ENCODE results near the gene IPO11.
A peak's percentile ranks its signal among the peaks of the same experiment; 100 is the strongest.
"Not testable (repeated sequence)": the region's sequence is repeated elsewhere in the genome, so short reads cannot be mapped to it uniquely, and the experiment has no call there.

The IPO11 gene

DNA sequence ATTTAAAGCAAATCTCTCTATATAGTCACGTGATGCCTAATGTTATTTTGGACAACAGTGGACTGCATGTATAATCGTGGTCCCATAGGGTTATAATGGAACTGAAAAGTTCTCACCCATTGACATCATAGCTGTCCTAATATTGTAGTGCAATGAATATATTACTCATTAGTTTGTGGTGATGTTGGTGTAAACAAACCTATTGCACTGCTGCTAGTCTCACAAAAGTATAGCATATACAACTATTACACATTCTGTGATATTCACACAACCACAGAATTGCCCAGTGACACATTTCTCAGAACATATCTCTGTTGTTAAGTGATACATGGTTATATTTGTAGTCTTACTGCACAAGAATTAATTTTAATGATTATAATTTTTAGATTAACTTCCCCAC, 37.7 kb downstream of the IPO11 start:
- DNase-seq, result no peak

DNA sequence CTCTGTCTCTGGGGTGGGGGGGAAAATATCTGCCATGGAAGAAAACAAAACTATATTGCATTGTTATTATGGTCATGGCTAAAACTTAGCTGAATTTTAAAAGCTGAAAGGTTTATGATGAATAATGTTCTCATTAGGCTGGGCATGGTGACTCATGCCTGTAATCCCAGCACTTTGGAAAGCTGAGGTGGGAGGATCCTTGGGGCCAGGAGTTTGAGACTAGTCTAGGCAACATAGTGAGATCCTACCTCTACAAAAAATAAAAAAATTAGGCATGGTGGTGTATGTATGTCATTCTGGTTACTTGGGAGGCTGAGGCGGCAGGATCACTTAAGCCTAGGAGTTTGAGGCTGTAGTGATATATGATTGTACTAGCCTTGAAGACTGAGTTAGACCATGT, 44.5 kb downstream of the IPO11 start:
- peak; percentile 51 for DNase-seq

DNA sequence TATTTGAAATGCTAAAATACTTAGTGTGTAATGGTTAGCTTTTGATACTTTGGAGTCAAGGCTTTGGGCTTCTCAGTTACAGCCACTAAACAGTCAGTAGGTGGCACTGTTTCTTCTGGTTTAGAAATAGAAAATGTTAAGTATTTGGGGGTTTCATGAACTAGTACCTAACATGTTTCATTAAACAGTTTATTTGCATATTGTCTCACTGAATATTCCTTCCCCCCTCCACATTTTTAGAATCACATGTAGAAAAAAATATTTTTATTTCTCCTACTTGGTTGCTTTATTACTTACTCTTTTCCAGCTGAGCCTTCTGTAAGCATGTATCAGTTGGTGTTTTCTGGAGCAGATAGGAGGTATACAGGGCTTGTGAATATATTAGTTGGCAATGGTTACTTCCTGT, 48.0 kb downstream of the IPO11 start:
- peak; percentile 53 for DNase-seq

DNA sequence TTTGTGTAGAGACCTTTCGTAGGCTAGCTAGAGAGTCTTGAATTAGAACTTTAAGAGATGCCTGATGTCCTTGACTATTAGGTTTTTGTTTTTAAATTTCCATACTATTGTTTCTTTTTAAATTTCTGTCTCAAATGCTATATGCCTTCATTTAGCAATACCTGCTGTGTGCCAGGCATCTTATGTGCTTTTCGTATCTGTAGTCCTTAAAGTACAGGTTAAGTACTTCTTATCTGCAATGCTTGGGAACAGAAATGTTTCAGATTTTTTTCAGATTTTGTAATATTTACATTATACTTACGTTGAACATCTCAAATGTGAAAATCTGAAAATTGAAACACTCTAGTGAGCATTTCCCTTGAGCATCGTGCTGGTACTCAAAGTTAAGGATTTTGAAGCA, 49.0 kb downstream of the IPO11 start:
- DNase-seq, result no peak

DNA sequence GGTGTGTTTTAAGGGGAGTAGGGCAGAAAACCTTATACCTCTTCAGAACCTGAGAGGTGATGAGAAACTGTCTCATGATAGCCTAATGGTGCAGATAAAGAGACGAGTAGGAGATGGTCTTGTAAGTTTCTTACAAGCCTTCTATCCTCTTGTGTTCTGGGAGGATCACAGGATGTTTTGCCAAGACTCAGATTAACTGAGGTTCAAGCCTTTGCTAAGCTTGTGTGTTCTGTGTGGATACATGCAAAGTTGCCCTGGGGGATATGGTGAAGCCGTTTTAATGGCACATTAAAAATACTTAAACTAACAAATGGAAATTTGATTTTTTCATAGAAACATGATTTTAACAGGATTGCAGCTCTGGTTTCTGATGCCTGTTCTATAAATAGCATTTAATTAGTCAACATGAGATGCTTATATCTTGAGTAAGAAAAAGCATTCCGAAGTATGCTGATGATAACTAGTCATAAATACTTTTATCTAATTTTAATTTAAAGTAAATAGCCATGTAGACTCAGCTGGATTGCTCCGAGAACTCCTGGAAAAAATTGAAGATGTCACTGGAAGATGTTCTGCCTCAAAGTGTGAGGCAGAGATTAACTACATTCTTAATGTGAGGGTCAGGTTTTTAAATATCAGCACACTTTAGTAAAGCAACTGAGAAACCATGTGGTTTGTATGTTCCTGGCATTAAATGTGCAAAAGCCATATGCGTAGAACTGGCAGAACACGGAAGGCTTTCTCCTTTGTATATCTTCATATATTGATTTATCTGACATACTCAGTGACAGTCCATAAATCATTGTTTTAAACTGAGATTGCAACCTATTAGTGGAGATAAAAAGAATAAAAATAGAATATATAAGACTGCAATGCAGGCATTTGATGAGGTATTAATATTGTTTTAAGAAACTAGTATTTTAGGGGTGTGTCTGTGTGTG, 53.7 kb downstream of the IPO11 start:
- peak; percentile 28 for DNase-seq

DNA sequence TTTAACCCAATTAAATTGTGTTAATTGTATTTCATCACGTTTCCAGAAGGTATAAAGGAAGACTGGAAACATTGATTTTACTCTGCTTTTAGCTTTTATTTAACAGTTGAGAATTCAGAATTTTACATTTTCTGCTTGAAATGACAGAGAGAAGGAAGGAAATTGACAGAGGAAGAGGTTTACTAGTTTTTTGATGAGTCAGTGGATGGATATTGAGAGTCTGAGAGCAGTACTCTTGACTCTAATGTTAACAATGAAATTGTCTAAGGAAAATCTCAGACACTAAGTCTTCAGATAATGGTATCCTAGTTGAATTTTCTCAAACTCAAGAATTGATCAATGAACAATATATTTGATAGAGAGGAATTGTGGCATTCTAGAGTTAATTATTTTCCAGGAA, 60.6 kb downstream of the IPO11 start:
- peak; percentile 17 for DNase-seq

DNA sequence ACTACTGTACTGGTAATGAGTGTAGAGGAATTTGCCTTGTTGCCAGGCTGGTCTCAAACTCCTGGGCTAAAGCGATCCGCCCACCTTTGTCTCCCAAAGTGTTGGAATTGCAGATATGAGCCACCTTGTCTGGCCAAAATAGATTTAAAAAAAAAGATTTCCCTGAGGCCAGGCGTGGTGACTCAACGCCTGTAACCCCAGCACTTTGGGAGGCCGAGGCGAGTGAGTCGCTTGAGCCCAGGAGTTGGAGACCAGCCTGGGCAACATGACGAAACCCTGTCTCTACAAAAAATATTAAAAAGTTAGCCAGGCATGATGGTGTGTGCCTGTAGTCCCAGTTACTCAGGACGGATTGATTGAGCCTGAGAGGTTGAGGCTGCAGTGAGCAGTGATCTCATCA, 62.5 kb downstream of the IPO11 start:
- DNase-seq, result peak; percentile 81

DNA sequence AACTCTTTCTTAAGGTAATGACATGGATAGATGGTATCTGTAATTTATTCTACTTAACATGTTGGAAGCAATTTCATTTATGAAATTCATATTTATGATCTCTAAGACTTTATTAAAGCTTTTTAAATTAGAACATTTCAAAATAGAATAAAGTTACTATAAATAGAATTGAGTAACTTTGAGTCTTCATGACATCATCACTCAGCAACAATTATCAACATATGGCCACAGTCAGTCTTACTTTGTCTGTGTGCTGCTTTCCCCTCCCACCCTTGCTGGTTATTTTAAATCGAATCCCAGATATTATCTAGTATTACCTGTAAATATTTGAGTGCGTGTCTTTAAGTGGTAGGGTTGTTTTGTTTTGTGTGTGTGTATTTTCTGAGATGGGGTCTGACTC, 65.2 kb downstream of the IPO11 start:
- peak; percentile 42 for DNase-seq

DNA sequence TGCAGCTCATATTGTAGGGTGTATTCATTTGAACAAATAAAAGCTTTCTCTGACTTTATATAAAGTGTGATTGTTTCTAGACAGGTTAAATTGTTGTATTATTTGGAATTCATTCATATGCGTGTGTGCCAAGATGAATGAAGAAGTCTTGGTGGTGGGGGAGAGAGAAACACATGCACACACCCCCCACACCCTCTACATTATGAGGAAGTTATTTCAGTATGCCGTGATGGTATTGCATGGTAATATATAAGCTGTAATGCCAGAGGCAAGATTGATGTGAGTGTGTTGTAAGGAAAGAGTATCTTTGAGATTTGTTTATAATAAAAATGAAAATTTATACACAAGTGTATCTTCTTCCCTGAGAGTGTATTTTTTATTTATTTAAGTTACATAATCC, 71.0 kb downstream of the IPO11 start:
- no peak for DNase-seq

DNA sequence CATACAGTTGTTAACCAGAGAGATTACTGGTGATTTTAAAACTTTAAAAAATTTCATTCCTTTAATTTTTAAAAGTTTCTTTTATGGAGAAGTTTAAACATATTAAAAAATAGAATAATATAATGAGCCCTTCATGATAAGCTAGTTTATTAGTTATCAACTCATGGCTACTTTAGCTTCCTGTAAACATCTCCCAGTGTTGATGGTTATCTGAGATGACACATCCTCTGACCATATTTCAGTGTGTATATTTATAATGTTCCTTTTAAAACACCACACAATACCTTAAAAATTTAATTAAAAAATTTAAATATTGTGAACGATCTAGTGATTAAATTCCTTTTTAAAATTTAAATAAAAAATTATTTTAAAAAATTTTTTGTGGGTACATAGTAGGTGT, 74.1 kb downstream of the IPO11 start:
- DNase-seq, result no peak

DNA sequence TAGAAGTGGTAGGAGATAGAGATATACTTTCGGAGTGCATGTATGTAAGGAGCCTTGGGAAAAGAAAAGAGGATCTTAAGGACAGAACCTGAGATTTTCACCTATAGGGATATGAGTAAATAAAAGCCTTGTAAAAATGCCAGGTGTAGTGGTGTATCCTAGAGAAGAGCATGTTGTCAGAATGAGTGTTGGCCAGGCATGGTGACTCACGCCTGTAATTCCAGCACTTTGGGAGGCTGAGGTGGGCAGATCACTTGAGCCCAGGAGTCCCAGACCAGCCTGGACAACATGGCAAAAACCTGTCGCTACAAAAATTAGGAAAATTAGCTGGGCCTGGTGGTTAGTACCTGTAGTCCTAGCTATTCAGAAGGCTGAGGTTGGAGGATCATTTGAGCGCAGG, 76.0 kb downstream of the IPO11 start:
- no peak for DNase-seq

DNA sequence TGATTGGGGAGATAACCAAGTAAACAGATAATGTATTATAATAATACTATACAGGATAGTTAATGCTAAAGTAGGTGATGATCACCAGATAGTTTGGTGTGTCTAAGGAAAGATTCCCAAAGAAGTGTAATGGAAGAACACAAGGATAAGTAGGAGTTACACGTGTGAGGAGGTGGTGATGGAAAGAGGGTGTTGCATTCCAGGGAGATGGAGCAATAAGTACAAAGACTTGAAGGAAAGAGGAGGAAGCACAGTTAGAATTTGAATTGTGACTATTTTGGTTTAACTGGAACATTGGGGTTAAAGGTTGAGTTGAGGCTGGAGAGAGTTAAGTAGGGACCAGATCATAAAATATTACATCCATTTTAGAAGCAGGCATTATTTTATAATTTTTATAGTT, 76.9 kb downstream of the IPO11 start:
- no peak for DNase-seq

DNA sequence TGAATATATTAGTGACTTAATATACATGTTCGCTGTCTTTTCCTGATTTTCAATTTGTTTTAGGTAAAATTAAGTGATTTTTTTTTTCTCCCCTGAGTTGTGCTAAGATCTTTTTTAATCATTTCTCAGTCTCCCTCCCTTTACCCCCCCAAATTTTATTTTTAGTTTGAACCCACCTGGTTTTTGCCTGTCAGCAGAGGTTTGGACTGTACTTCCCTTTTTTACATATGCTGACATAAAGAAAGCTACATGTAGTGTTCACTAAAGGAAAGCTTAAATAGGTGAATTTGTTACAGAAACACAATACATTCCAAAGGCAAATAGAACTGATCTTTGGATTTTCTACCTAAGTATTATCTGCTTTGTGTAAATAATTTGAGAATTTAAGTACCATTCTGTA, 82.2 kb downstream of the IPO11 start:
- no peak for DNase-seq

DNA sequence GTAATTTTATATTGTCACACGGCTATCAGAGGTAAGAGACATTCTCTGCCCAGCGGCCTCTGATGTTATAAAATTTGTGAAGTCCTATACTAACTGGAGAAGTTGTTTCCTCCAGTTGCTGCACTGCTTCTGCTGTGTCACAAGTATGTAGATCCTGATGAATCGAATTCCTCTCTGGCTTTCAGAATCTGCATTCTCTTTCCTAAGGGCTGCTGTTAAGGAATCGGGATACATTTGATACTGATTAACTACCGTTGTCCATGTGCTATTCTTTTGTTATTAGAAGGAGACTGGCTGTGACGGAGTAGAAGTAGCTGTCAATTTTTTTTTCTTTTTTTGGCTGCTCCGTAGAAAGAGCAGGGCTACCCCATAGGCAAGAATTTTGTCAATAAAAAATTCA, 84.3 kb downstream of the IPO11 start:
- DNase-seq, result no peak

DNA sequence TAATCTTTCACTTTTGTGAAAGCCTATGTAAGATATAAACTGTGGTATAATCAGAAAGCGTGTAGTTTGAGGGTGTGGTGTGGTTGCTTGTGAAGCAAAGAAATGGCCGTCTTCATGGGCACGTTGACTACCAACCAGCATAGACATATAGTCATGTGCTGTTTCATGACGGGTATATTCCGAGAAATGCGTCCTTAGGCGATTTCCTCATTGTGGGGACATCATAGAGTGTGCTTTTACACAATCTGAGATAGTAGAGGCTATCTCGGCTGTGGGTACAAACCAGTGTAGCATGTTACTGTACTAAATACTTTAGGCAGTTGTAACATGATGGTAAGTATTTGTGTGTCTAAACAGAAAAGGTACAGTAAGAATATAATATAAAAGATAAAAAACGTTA, 86.4 kb downstream of the IPO11 start:
- DNase-seq, result no peak

DNA sequence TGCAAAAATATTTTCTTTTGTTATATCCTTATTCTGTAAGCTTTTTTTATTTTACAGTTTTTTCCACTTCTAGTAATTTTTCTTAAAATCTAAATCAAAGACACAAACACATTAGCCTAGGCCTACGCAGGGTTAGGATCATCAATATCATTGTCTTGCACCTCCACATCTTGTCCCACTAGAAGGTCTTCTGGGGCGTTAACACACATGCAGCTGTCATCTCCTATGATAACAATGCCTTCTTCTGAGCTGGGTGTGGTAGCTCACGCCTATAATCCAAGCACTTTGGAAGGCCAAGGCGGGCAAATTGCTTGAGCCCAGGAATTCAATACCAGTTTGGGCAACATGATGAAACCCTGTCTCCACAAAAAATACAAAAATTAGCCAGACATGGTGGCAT, 87.2 kb downstream of the IPO11 start:
- DNase-seq, result no peak

DNA sequence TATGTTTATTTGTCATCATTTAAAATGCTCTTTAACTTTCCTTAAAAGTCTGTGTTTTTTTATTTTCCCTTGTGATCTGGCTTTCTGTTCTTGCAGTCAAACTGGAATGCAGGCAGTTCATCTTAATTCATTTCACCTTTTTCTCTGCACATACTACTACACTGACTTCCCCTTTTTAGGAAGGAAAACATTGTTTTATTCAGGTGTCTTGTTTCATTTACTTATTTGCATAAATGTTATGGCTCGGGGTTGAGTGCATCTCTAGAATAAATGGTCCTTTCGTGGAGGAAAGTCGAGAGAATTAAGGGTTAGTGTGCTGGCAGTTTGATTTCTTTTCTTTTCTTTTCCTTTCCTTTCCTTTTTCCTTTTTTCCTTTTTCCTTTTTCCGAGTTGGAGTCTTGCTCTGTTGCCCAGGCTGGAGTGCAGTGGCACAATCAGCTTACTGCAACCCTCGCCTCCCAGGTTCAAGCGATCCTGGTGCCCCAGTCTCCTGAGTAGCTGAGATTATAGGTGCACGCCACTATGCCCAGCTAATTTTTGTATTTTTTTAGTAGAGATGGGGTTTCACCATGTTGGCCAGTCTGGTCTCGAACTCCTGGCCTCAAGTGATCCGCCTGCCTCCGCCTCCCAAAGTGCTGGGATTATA, 90.0 kb downstream of the IPO11 start:
- no peak for DNase-seq

DNA sequence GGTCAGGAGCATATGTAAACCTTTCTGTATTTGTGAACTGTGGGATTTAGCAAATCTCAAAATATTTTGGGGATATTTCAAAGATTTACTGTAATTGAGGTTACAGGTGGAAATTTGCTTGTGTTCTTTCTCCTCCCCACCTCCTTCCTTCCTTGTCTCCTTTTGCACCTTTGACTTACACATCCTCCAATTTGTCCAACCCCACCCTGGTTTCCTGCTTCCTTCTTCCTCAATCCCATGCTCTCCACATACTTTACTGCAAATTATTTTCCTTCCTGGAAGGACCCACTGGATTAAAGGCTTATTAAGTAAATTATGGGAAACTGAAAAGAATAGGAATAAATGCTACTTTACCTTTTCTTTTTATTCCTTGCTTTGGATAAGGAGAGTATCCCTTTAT, 91.6 kb downstream of the IPO11 start:
- no peak for DNase-seq

DNA sequence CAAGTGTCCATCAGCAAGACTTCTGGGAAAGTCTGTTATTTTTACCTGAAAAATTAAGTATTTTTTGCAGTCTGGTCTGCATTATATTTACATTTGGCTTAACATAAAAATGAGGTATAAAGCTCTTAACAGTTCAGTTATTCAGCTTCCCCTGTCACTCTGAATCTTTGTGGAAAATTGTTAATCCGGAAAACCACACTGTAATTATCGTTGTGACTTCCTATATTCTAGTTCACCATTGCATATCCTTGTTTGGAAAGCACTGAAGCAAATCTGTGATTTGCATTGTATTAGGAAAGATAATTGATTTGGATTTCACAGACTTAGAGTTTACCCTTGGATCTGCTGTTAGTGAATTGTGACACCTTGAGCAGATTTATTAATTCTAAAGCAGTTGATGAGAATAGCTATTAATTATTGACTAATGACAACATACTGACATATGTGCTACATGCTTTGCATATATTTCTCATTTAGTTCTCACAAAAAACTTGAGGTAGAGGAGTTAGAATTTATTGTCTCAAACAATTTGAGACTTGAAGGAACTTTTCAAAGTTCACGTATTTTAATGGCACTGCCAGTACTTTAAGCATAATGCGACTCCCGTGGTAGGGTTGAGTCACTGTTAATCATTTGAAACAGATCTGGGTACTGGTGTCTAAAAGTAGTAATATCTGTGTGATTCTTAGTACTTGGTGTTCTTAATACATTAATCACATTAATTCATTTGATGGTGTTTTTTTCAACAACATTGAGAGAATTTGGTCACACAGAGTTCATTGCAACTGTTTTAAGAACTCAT, 94.3 kb downstream of the IPO11 start:
- no peak for DNase-seq

DNA sequence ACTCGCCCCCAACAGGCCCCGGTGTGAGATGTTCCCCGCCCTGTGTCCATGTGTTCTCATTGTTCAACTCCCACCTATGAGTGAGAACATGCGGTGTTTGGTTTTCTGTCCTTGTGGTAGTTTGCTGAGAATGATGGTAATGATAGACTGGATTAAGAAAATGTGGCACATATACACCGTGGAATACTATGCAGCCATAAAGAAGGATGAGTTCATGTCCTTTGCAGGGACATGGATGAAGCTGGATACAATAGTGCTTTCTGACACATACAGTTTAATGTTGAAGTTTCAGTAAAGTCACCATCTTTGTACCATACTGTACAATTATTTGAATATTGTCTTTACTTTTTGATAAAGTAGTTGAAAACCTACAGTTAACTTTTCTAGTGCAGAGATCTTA, 96.2 kb downstream of the IPO11 start:
- not testable (repeated sequence) for DNase-seq

DNA sequence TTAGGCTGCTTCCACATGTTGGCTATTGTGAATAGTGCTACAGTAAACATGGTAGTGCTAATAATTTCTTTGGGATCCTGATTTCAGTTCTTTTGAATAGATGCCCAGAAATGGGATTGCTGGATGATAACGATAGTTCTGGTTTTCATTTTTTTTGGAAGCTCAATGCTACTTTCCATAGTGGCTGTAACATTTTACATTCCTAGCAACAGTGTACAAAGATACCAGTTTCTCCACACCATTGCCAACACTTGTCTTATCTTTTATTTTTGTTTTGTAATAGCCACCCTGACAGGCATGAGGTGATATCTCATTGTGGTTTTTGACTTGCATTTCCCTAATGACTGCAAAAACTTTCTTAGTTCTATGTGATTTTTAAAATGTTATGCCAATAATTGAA, 97.2 kb downstream of the IPO11 start:
- no peak for DNase-seq

DNA sequence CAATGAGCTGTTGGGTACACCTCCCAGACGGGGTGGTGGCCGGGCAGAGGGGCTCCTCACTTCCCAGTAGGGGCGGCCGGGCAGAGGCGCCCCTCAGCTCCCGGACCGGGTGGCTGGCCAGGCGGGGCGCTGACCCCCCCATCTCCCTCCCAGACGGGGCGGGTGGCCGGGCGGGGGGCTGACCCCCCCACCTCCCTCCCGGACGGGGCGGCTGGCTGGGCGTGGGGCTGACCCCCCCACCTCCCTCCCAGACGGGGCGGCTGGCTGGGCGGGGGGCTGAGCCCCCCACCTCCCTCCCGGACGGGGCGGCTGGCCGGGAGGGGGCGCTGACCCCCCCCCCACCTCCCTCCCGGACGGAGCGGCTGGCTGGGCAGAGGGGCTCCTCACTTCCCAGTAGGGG, 100.5 kb downstream of the IPO11 start:
- DNase-seq, result not testable (repeated sequence)

DNA sequence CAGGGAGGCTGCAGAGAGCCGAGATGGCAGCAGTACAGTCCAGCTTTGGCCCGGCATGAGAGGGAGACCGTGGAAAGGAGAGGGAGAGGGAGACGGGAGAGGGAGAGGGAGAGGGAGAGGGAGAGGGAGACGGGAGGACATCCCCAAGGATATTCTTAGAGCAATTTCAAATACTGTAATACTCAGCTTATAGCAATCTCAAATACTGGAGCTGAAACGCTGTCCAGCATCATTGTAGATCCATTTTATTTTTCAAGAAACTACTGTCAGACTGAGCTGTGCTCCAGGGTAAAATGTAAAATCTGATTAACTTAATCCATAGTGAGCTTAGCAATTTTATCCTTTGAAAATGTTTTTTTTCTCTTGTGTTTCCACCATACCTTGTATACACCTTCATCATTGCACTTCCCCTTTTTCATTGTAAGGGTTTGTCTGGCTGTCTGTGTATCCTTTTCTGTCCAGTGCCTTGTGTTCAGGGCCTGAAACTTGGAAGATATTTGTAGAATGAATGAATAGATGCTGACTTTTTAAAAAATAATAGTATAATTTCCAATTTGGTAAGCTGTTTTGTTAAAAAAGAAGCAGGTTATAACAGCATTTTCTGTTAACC, 102.1 kb downstream of the IPO11 start:
- no peak for DNase-seq

Data from fibroblast of skin of abdomen (primary cell).